ENCODE results near the gene YPEL1. TPM values are rescaled to one million over a fixed set of nuclear protein-coding genes. Genes with fewer than 3 reads are reported as not detected.

The YPEL1 gene, protein sequence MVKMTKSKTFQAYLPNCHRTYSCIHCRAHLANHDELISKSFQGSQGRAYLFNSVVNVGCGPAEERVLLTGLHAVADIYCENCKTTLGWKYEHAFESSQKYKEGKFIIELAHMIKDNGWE
- 32.2 and 39.1 TPM in 2 replicates for total RNA-seq (ENCODE audit: low replicate concordance)

GRCh38 chr22:21735200-21736083 lies at the start of gene YPEL1:
Gene YPEL1, minus strand, starts transcription at chr22:21735794. Its CDS starts 25,050 bp downstream, at chr22:21710744.
- Mint-ChIP-seq H3K27me3 (ENCODE audit: insufficient read depth, low read depth) (no peaks in the 10 kb centered on the region), H3K4me1 (peaks cover 29% of the 10 kb centered on the region), H3K9me3 (no peaks in the 10 kb centered on the region), H3K36me3 (peaks cover 2% of the 10 kb centered on the region), H3K4me3 (peak within 1 kb of the TSS; percentile 97), H3K27ac (peak within 1 kb of the TSS; percentile 94)
- Histone ChIP-seq H3K9me3 (ENCODE audit: low read depth) (no peaks in the 10 kb centered on the region), H3K9ac (peak within 1 kb of the TSS; percentile 39), H3K4me3 (peak within 1 kb of the TSS; percentile 85), H3K4me2 (peak within 1 kb of the TSS; percentile 95), H3F3A (ENCODE audit: low read depth) (peaks cover 6% of the 10 kb centered on the region), H3K27me3 (peaks cover 22% of the 10 kb centered on the region), H3K27ac (peak within 1 kb of the TSS; percentile 86), H3K79me2 (ENCODE audit: low read depth) (peaks cover 42% of the 10 kb centered on the region), H2AFZ (replicated peaks) (peak within 1 kb of the TSS; percentile 74), H3K36me3 (peaks cover 5% of the 10 kb centered on the region), H4K20me1 (ENCODE audit: low read depth) (peaks cover 29% of the 10 kb centered on the region), H3K4me1 (peaks cover 10% of the 10 kb centered on the region)
- peak; percentile 99 for DNase-seq (ENCODE audit: low spot score)
- TF ChIP-seq EZH2phosphoT487 (IDR thresholded peaks at IDR 0.05), result no peak

GRCh38 chr22:21780259-21780658 lies 44.7 kb upstream of the YPEL1 start:
- H3K4me3 ChIP-seq, result no peak overlapping the region
- H4K20me1 ChIP-seq (ENCODE audit: low read depth), result peaks cover 4% of the 10 kb centered on the region
- no peaks in the 10 kb centered on the region for H3K9me3 ChIP-seq (ENCODE audit: low read depth)
- Mint-ChIP-seq H3K36me3 (peaks cover 17% of the 10 kb centered on the region), H3K4me3 (no peak overlapping the region), H3K27ac (no peak overlapping the region), H3K4me1 (peaks cover 3% of the 10 kb centered on the region), H3K27me3 (ENCODE audit: insufficient read depth, low read depth) (peaks cover 2% of the 10 kb centered on the region), H3K9me3 (no peaks in the 10 kb centered on the region)
- TF ChIP-seq EZH2 (IDR thresholded peaks at IDR 0.05) (no peak), EZH2phosphoT487 (IDR thresholded peaks at IDR 0.05) (no peak), CTCF (IDR thresholded peaks at IDR 0.05) (no peak)
- no peak for DNase-seq (ENCODE audit: low spot score)
- no peak overlapping the region for H2AFZ ChIP-seq (replicated peaks)
- H3K4me2 ChIP-seq, result no peak overlapping the region
- H3K9ac ChIP-seq, result no peak overlapping the region
- H3K36me3 ChIP-seq, result no peaks in the 10 kb centered on the region
- H3K79me2 ChIP-seq (ENCODE audit: low read depth), result no peaks in the 10 kb centered on the region
- peaks cover under 1% of the 10 kb centered on the region for H3F3A ChIP-seq (ENCODE audit: low read depth)
- H3K27me3 ChIP-seq, result no peaks in the 10 kb centered on the region
- no peaks in the 10 kb centered on the region for H3K4me1 ChIP-seq
- no peak overlapping the region for H3K27ac ChIP-seq

- no peaks in the 10 kb centered on the region for H3K9me3 Mint-ChIP-seq
- Histone ChIP-seq H3K36me3 (no peaks in the 10 kb centered on the region), H3K4me3 (no peak overlapping the region), H2AFZ (replicated peaks) (no peak overlapping the region), H3K9me3 (ENCODE audit: low read depth) (no peaks in the 10 kb centered on the region), H3F3A (ENCODE audit: low read depth) (peaks cover 4% of the 10 kb centered on the region), H3K79me2 (ENCODE audit: low read depth) (no peaks in the 10 kb centered on the region), H3K27ac (no peak overlapping the region), H3K27me3 (no peaks in the 10 kb centered on the region), H4K20me1 (ENCODE audit: low read depth) (peaks cover 4% of the 10 kb centered on the region), H3K4me1 (no peaks in the 10 kb centered on the region), H3K4me2 (no peak overlapping the region), H3K9ac (no peak overlapping the region)
- H3K27me3 Mint-ChIP-seq (ENCODE audit: insufficient read depth, low read depth), result peaks cover 3% of the 10 kb centered on the region
- H3K36me3 Mint-ChIP-seq, result peaks cover 13% of the 10 kb centered on the region
- H3K4me3 Mint-ChIP-seq, result no peak overlapping the region
- H3K27ac Mint-ChIP-seq, result no peak overlapping the region
- peaks cover 3% of the 10 kb centered on the region for H3K4me1 Mint-ChIP-seq
- no peak for DNase-seq (ENCODE audit: low spot score)
- TF ChIP-seq CTCF (IDR thresholded peaks at IDR 0.05) (no peak), EZH2 (IDR thresholded peaks at IDR 0.05) (no peak), EZH2phosphoT487 (IDR thresholded peaks at IDR 0.05) (no peak)
Measured at GRCh38 chr22:21779444-21779843, 43.9 kb upstream of the YPEL1 start.

Data from neural progenitor cell (in vitro differentiated cells).